Astrocyte (in vitro differentiated cells and primary cell): ENCODE results near the gene ELFN2. TPM values are rescaled to one million over a fixed set of nuclear protein-coding genes. Genes with fewer than 3 reads are reported as not detected.

Experiments used
- DNase-seq: peaks from one replicate; pipeline ENCODE4 v3.0.0-alpha.2; 2010; ENCODE audit warnings: low read depth
- FAIRE-seq: peaks from 2 replicates; lab custom pipeline; 2011; peaks lifted over from hg19 to GRCh38; lab: Jason Lieb, UNC
- H2AFZ ChIP-seq: 2 replicates; pipeline ENCODE4 v1.6.0; 2012; ENCODE audit warnings: low read depth, low read length, inconsistent platforms
- H3K27ac ChIP-seq: 2 replicates; pipeline ENCODE4 v1.5.1; 2011; ENCODE audit warnings: low read depth, low read length, inconsistent platforms
- H3K27me3 ChIP-seq: 2 replicates; pipeline ENCODE4 v1.6.0; 2011; ENCODE audit warnings: low read length, inconsistent platforms; ENCODE audit not compliant: insufficient read depth
- H3K36me3 ChIP-seq: 2 replicates; pipeline ENCODE4 v1.5.1; 2011; ENCODE audit warnings: low read length, inconsistent platforms; ENCODE audit not compliant: insufficient read depth
- H3K4me1 ChIP-seq: 2 replicates; pipeline ENCODE4 v1.5.1; 2011; ENCODE audit warnings: low read length, inconsistent platforms; ENCODE audit not compliant: insufficient read depth
- H3K4me2 ChIP-seq: 2 replicates; pipeline ENCODE4 v1.6.0; 2012; ENCODE audit warnings: low read length, inconsistent platforms
- H3K4me3 ChIP-seq: 2 replicates; pipeline ENCODE4 v1.5.1; 2011; ENCODE audit warnings: low read depth, mild to moderate bottlenecking, low read length, inconsistent platforms; ENCODE audit not compliant: insufficient read depth
- H3K79me2 ChIP-seq: 2 replicates; pipeline ENCODE4 v1.6.0; 2012; ENCODE audit warnings: mild to moderate bottlenecking, low read length, inconsistent platforms; ENCODE audit not compliant: insufficient read depth
- H3K9ac ChIP-seq: 2 replicates; pipeline ENCODE4 v1.6.0; 2012; ENCODE audit warnings: mild to moderate bottlenecking, low read length, inconsistent platforms
- H3K9me3 ChIP-seq: 2 replicates; pipeline ENCODE4 v1.5.1; 2012; ENCODE audit warnings: low read depth, mild to moderate bottlenecking, low read length, inconsistent platforms; ENCODE audit not compliant: insufficient read depth
- H4K20me1 ChIP-seq: 2 replicates; pipeline ENCODE4 v1.6.0; 2012; ENCODE audit warnings: low read length, inconsistent platforms; ENCODE audit not compliant: insufficient read depth
- H3K27ac Mint-ChIP-seq: one replicate; pipeline ENCODE4 v1.8.0; 2021; ENCODE audit warnings: mild to moderate bottlenecking, mixed read lengths; ENCODE audit not compliant: unreplicated experiment
- H3K27me3 Mint-ChIP-seq: one replicate; pipeline ENCODE4 v1.8.0; 2021; ENCODE audit warnings: low read depth, mixed read lengths; ENCODE audit not compliant: unreplicated experiment
- H3K36me3 Mint-ChIP-seq: one replicate; pipeline ENCODE4 v1.8.0; 2021; ENCODE audit warnings: low read depth, mixed read lengths; ENCODE audit not compliant: unreplicated experiment
- H3K4me1 Mint-ChIP-seq: one replicate; pipeline ENCODE4 v1.8.0; 2021; ENCODE audit warnings: low read depth, mixed read lengths; ENCODE audit not compliant: unreplicated experiment
- H3K4me3 Mint-ChIP-seq: one replicate; pipeline ENCODE4 v1.8.0; 2021; ENCODE audit warnings: mild to moderate bottlenecking, moderate library complexity, mixed read lengths; ENCODE audit not compliant: unreplicated experiment
- H3K9me3 Mint-ChIP-seq: one replicate; pipeline ENCODE4 v1.8.0; 2021; ENCODE audit warnings: mild to moderate bottlenecking, mixed read lengths; ENCODE audit not compliant: unreplicated experiment
- CTCF ChIP-seq: IDR thresholded peaks from 2 replicates; pipeline ENCODE4 v1.5.1; 2011; ENCODE audit warnings: low read depth, mild to moderate bottlenecking, inconsistent platforms, low read length, moderate library complexity; ENCODE audit not compliant: insufficient read depth
- EZH2 ChIP-seq: IDR thresholded peaks from 2 replicates; pipeline ENCODE4 v1.6.1; 2012; ENCODE audit warnings: mild to moderate bottlenecking, low read length, inconsistent platforms; ENCODE audit not compliant: insufficient read depth
- total RNA-seq: library from RNA; stranded (reverse); gene quantifications from 2 replicates; pipeline ENCODE4 v1.2.1, GENCODE V29; 2021

Gene ELFN2
- total RNA-seq, 1 donor from 2014 or later: 2.8 TPM

- H3K27me3 ChIP-seq: no peaks in the 10 kb centered on the region
- Mint-ChIP-seq H3K36me3 (no peaks in the 10 kb centered on the region), H3K27ac (no peak overlapping the region), H3K9me3 (no peaks in the 10 kb centered on the region), H3K27me3 (peaks cover 46% of the 10 kb centered on the region), H3K4me1 (peaks cover 1% of the 10 kb centered on the region), H3K4me3 (no peak overlapping the region)
- no peak overlapping the region for H3K27ac ChIP-seq
- no peak overlapping the region for H2AFZ ChIP-seq
- H3K4me3 ChIP-seq: no peak overlapping the region
- H3K4me2 ChIP-seq: no peak overlapping the region
- no peaks in the 10 kb centered on the region for H3K9me3 ChIP-seq
- FAIRE-seq (no peak), DNase-seq (no peak)
- peaks cover 14% of the 10 kb centered on the region for H4K20me1 ChIP-seq
- H3K36me3 ChIP-seq: no peaks in the 10 kb centered on the region
- H3K79me2 ChIP-seq: no peaks in the 10 kb centered on the region
- peaks cover 5% of the 10 kb centered on the region for H3K4me1 ChIP-seq
- TF ChIP-seq EZH2 (no peak), CTCF (no peak)
- H3K9ac ChIP-seq: no peak overlapping the region
Observed at GRCh38 chr22:37407856-37408255, 19.4 kb downstream of the ELFN2 start.

GRCh38 chr22:37406441-37407235 is 20.6 kb downstream of the ELFN2 start:
- peaks cover 53% of the 10 kb centered on the region for H3K27me3 Mint-ChIP-seq
- Histone ChIP-seq H3K79me2 (no peaks in the 10 kb centered on the region), H3K9me3 (no peaks in the 10 kb centered on the region), H4K20me1 (peaks cover 12% of the 10 kb centered on the region), H3K4me2 (no peak overlapping the region), H3K27me3 (no peaks in the 10 kb centered on the region), H3K4me1 (peaks cover 5% of the 10 kb centered on the region), H3K4me3 (no peak overlapping the region), H3K36me3 (no peaks in the 10 kb centered on the region), H3K9ac (no peak overlapping the region), H3K27ac (no peak overlapping the region), H2AFZ (no peak overlapping the region)
- no peaks in the 10 kb centered on the region for H3K4me1 Mint-ChIP-seq
- H3K4me3 Mint-ChIP-seq: no peak overlapping the region
- H3K27ac Mint-ChIP-seq: no peak overlapping the region
- FAIRE-seq: no peak
- TF ChIP-seq EZH2: no peak
- TF ChIP-seq CTCF: no peak
- no peak for DNase-seq
- H3K9me3 Mint-ChIP-seq: no peaks in the 10 kb centered on the region
- no peaks in the 10 kb centered on the region for H3K36me3 Mint-ChIP-seq

GRCh38 chr22:37404091-37404490 is 23.2 kb downstream of the ELFN2 start:
- Mint-ChIP-seq H3K4me3 (no peak overlapping the region), H3K36me3 (no peaks in the 10 kb centered on the region), H3K4me1 (no peaks in the 10 kb centered on the region), H3K27ac (no peak overlapping the region), H3K27me3 (peaks cover 48% of the 10 kb centered on the region), H3K9me3 (no peaks in the 10 kb centered on the region)
- DNase-seq (no peak), FAIRE-seq (no peak)
- no peak overlapping the region for H3K4me2 ChIP-seq
- no peaks in the 10 kb centered on the region for H3K9me3 ChIP-seq
- no peaks in the 10 kb centered on the region for H3K79me2 ChIP-seq
- no peak overlapping the region for H2AFZ ChIP-seq
- no peaks in the 10 kb centered on the region for H3K36me3 ChIP-seq
- no peaks in the 10 kb centered on the region for H3K4me1 ChIP-seq
- H4K20me1 ChIP-seq: peaks cover 6% of the 10 kb centered on the region
- H3K4me3 ChIP-seq: no peak overlapping the region
- no peak for TF ChIP-seq CTCF
- TF ChIP-seq EZH2: no peak
- H3K9ac ChIP-seq: no peak overlapping the region
- no peaks in the 10 kb centered on the region for H3K27me3 ChIP-seq
- no peak overlapping the region for H3K27ac ChIP-seq
